ENCODE measurements around the gene ATP10A. TPM values are rescaled to one million over a fixed set of nuclear protein-coding genes. Genes with fewer than 3 reads are reported as not detected.

The ATP10A gene
- total RNA-seq, 1 experiment from 2014 or later = 2.1 TPM

GRCh38 chr15:25736461-25736860 lies 126.7 kb downstream of the ATP10A start (continued):
- TF ChIP-seq USF1 (CRISPR knock-in tag; IDR thresholded peaks at IDR 0.05) (no peak), ZNF532 (CRISPR knock-in tag; IDR thresholded peaks at IDR 0.05; ENCODE audit: borderline replicate concordance) (no peak), SMAD3 (CRISPR knock-in tag; IDR thresholded peaks at IDR 0.05; ENCODE audit: borderline replicate concordance) (no peak)

- TF ChIP-seq IRF2 (CRISPR knock-in tag; IDR thresholded peaks at IDR 0.05; ENCODE audit: borderline replicate concordance, low read depth) (no peak), JUN (CRISPR knock-in tag; IDR thresholded peaks at IDR 0.05) (no peak), HMGA2 (CRISPR knock-in tag; IDR thresholded peaks at IDR 0.05) (no peak), ZMAT4 (CRISPR knock-in tag; IDR thresholded peaks at IDR 0.05) (no peak), ZNF671 (CRISPR knock-in tag; IDR thresholded peaks at IDR 0.05) (no peak), JAZF1 (CRISPR knock-in tag; IDR thresholded peaks at IDR 0.05) (no peak), ZNF263 (CRISPR knock-in tag; IDR thresholded peaks at IDR 0.05; ENCODE audit: low read depth) (no peak)
- POLR2A ChIA-PET = no interaction called here
- Mint-ChIP-seq H3K36me3 (no peaks in the 10 kb centered on the region), H3K4me3 (no peak overlapping the region), H3K9me3 (0 out of 2 replicates have a peak, but pooled peaks cover 7% of the 10 kb centered on the region), H3K27me3 (ENCODE audit: low read depth) (no peaks in the 10 kb centered on the region), H3K27ac (no peak overlapping the region), H3K4me1 (no peaks in the 10 kb centered on the region)
- DNase-seq (ENCODE audit: low spot score) (no peak), ATAC-seq (no peak)
- CTCF ChIA-PET = interaction anchor here (0.8 to 1.3 kb wide), 2 partner anchors 10 to 26 kb away, joined by 3 to 4 read pairs; no protein-coding TSS in a partner anchor
Measured at GRCh38 chr15:25735550-25736384, 127.4 kb downstream of the ATP10A start.

- no peaks in the 10 kb centered on the region for H3K27me3 Mint-ChIP-seq (ENCODE audit: low read depth)
- H3K27ac Mint-ChIP-seq = no peak overlapping the region
- H3K9me3 Mint-ChIP-seq = 0 out of 2 replicates have a peak, but pooled peaks cover 7% of the 10 kb centered on the region
- no peaks in the 10 kb centered on the region for H3K4me1 Mint-ChIP-seq
- ATAC-seq = no peak
- no peak overlapping the region for H3K4me3 Mint-ChIP-seq
- no peak for DNase-seq (ENCODE audit: low spot score)
- no peaks in the 10 kb centered on the region for H3K36me3 Mint-ChIP-seq
- TF ChIP-seq CREM (CRISPR knock-in tag; IDR thresholded peaks at IDR 0.05) (no peak), ZNF121 (CRISPR knock-in tag; IDR thresholded peaks at IDR 0.05) (no peak), ZNF532 (CRISPR knock-in tag; IDR thresholded peaks at IDR 0.05; ENCODE audit: borderline replicate concordance) (no peak)
- ChIA-PET CTCF (interaction anchor here (0.8 to 1.3 kb wide), 2 partner anchors 9 to 25 kb away, joined by 3 to 4 read pairs; no protein-coding TSS in a partner anchor), POLR2A (no interaction called here)
Measured at GRCh38 chr15:25734680-25735355, 128.3 kb downstream of the ATP10A start.

Data from WTC11 (cell line).